ENCODE measurements around the gene CYP17A1. TPM values are rescaled to one million over a fixed set of nuclear protein-coding genes. Genes with fewer than 3 reads are reported as not detected.
"Not testable (repeated sequence)": the region's sequence is repeated elsewhere in the genome, so short reads cannot be mapped to it uniquely, and the experiment has no call there.

The CYP17A1 gene
- polyA plus RNA-seq = under 1 TPM in 1 of 3 donors, not detected in 2; 0.12 TPM

- peaks cover 0 to 25% (median 7%) of the 10 kb centered on the region in 6 donors for H3K9me3 Mint-ChIP-seq
- DNase-seq = no peak
- H3K4me1 Mint-ChIP-seq = no peaks in the 10 kb centered on the region
- H3K36me3 Mint-ChIP-seq = peaks cover 0 to 3% (median 0%) of the 10 kb centered on the region in 3 donors
- no peak within 1 kb of the TSS for H3K27ac Mint-ChIP-seq
- H3K27me3 Mint-ChIP-seq (ENCODE audit: low read depth in 3 of 3) = peaks cover 7 to 9% (median 8%) of the 10 kb centered on the region in 3 donors
- no peak within 1 kb of the TSS for H3K4me3 Mint-ChIP-seq
Observed at GRCh38 chr10:102837230-102837721, at the start of gene CYP17A1. TSS of gene CYP17A1 (minus strand) at chr10:102837413. CDS start at chr10:102837361, 52 bp downstream.

- Mint-ChIP-seq H3K4me3 (no peak overlapping the region), H3K36me3 (peaks cover 0 to 8% (median 4%) of the 10 kb centered on the region in 3 donors), H3K9me3 (no peaks in the 10 kb centered on the region), H3K27ac (no peak overlapping the region), H3K27me3 (ENCODE audit: low read depth in 3 of 3) (peaks cover 0 to 1% (median 0%) of the 10 kb centered on the region in 3 donors), H3K4me1 (no peaks in the 10 kb centered on the region)
- DNase-seq = no peak
Observed at GRCh38 chr10:102880256-102880655, 43.0 kb upstream of the CYP17A1 start.

GRCh38 chr10:102878629-102879028 lies 41.4 kb upstream of the CYP17A1 start:
- no peaks in the 10 kb centered on the region for H3K4me1 Mint-ChIP-seq
- H3K4me3 Mint-ChIP-seq = no peak overlapping the region
- H3K9me3 Mint-ChIP-seq = no peaks in the 10 kb centered on the region
- no peak for DNase-seq
- no peaks in the 10 kb centered on the region for H3K27me3 Mint-ChIP-seq (ENCODE audit: low read depth in 3 of 3)
- peaks cover 2 to 7% (median 4%) of the 10 kb centered on the region in 3 donors for H3K36me3 Mint-ChIP-seq
- no peak overlapping the region for H3K27ac Mint-ChIP-seq

- DNase-seq = no peak
- no peak overlapping the region for H3K4me3 Mint-ChIP-seq
- H3K4me1 Mint-ChIP-seq = no peaks in the 10 kb centered on the region
- no peak overlapping the region for H3K27ac Mint-ChIP-seq
- H3K27me3 Mint-ChIP-seq (ENCODE audit: low read depth in 3 of 3) = no peaks in the 10 kb centered on the region
- H3K36me3 Mint-ChIP-seq = peaks cover 2 to 7% (median 4%) of the 10 kb centered on the region in 3 donors
- no peaks in the 10 kb centered on the region for H3K9me3 Mint-ChIP-seq
Observed at GRCh38 chr10:102876747-102877153, 39.5 kb upstream of the CYP17A1 start.

GRCh38 chr10:102872163-102872562 lies 35.0 kb upstream of the CYP17A1 start:
- no peak for DNase-seq
- Mint-ChIP-seq H3K36me3 (peaks cover 8 to 24% (median 8%) of the 10 kb centered on the region in 3 donors), H3K9me3 (no peaks in the 10 kb centered on the region)

GRCh38 chr10:102870221-102870620 lies 33.0 kb upstream of the CYP17A1 start:
- Mint-ChIP-seq H3K4me1 (peaks cover 7 to 8% of the 10 kb centered on the region in 2 donors), H3K4me3 (peak overlapping the region in 1 of 5 donors; percentile 22), H3K36me3 (peaks cover 8 to 24% (median 8%) of the 10 kb centered on the region in 3 donors), H3K27ac (no peak overlapping the region), H3K9me3 (no peaks in the 10 kb centered on the region), H3K27me3 (ENCODE audit: low read depth in 3 of 3) (peaks cover 0 to 12% (median 5%) of the 10 kb centered on the region in 3 donors)
- DNase-seq = no peak

More at GRCh38 chr10:102872163-102872562, 35.0 kb upstream of the CYP17A1 start:
- Mint-ChIP-seq H3K27ac (peak overlapping the region in 1 of 6 donors; percentile 9), H3K27me3 (ENCODE audit: low read depth in 3 of 3) (peaks cover 0 to 12% (median 5%) of the 10 kb centered on the region in 3 donors), H3K4me3 (no peak overlapping the region), H3K4me1 (peaks cover 7 to 8% of the 10 kb centered on the region in 2 donors)

- H3K36me3 Mint-ChIP-seq = peaks cover 8 to 24% (median 10%) of the 10 kb centered on the region in 3 donors
Observed at GRCh38 chr10:102869258-102870198, 32.3 kb upstream of the CYP17A1 start, which contains the start of gene AS3MT. TSS of gene AS3MT (plus strand) at chr10:102869470. CDS start at chr10:102869593, 123 bp downstream.

GRCh38 chr10:102868911-102869257 lies 31.7 kb upstream of the CYP17A1 start:
- peaks cover 0 to 12% (median 5%) of the 10 kb centered on the region in 3 donors for H3K27me3 Mint-ChIP-seq (ENCODE audit: low read depth in 3 of 3)
- H3K36me3 Mint-ChIP-seq = peaks cover 9 to 24% (median 14%) of the 10 kb centered on the region in 3 donors
- H3K27ac Mint-ChIP-seq = no peak overlapping the region
- peak overlapping the region in 4 of 5 donors; percentile 20 to 45 (median 39) for H3K4me3 Mint-ChIP-seq
- no peaks in the 10 kb centered on the region for H3K9me3 Mint-ChIP-seq
- DNase-seq = no peak
- peaks cover 7 to 8% of the 10 kb centered on the region in 2 donors for H3K4me1 Mint-ChIP-seq

More at GRCh38 chr10:102869258-102870198, 32.3 kb upstream of the CYP17A1 start, which contains the start of gene AS3MT:
- Mint-ChIP-seq H3K27ac (no peak within 1 kb of the TSS), H3K4me1 (peaks cover 7 to 8% of the 10 kb centered on the region in 2 donors), H3K27me3 (ENCODE audit: low read depth in 3 of 3) (peaks cover 0 to 12% (median 5%) of the 10 kb centered on the region in 3 donors), H3K4me3 (peak within 1 kb of the TSS in 4 of 5 donors; percentile 20 to 52 (median 44)), H3K9me3 (no peaks in the 10 kb centered on the region)
- DNase-seq = no peak

GRCh38 chr10:102865620-102866019 lies 28.4 kb upstream of the CYP17A1 start:
- H3K9me3 Mint-ChIP-seq = no peaks in the 10 kb centered on the region
- peaks cover 7 to 8% of the 10 kb centered on the region in 2 donors for H3K4me1 Mint-ChIP-seq
- H3K4me3 Mint-ChIP-seq = no peak overlapping the region
- DNase-seq = no peak
- H3K27me3 Mint-ChIP-seq (ENCODE audit: low read depth in 3 of 3) = peaks cover 1 to 12% (median 3%) of the 10 kb centered on the region in 3 donors
- no peak overlapping the region for H3K27ac Mint-ChIP-seq
- peaks cover 15 to 33% (median 29%) of the 10 kb centered on the region in 3 donors for H3K36me3 Mint-ChIP-seq

- H3K9me3 Mint-ChIP-seq = no peaks in the 10 kb centered on the region
- H3K4me1 Mint-ChIP-seq = peaks cover 0 to under 1% of the 10 kb centered on the region in 2 donors
- no peak overlapping the region for H3K27ac Mint-ChIP-seq
- no peak for DNase-seq
- H3K36me3 Mint-ChIP-seq = peaks cover 15 to 37% (median 24%) of the 10 kb centered on the region in 3 donors
- no peak overlapping the region for H3K4me3 Mint-ChIP-seq
- H3K27me3 Mint-ChIP-seq (ENCODE audit: low read depth in 3 of 3) = peaks cover 0 to 1% (median 0%) of the 10 kb centered on the region in 3 donors
Observed at GRCh38 chr10:102863660-102864059, 26.4 kb upstream of the CYP17A1 start.

GRCh38 chr10:102859911-102860310 lies 22.7 kb upstream of the CYP17A1 start:
- Mint-ChIP-seq H3K4me3 (no peak overlapping the region), H3K27ac (no peak overlapping the region), H3K9me3 (no peaks in the 10 kb centered on the region), H3K27me3 (ENCODE audit: low read depth in 3 of 3) (peaks cover 0 to 1% (median 0%) of the 10 kb centered on the region in 3 donors), H3K36me3 (peaks cover 9 to 31% (median 14%) of the 10 kb centered on the region in 3 donors), H3K4me1 (peaks cover 3 to 8% of the 10 kb centered on the region in 2 donors)
- no peak for DNase-seq

- peak overlapping the region in 2 of 6 donors; percentile 12 to 29 for H3K27ac Mint-ChIP-seq
- no peak overlapping the region for H3K4me3 Mint-ChIP-seq
- peaks cover 0 to 2% (median 0%) of the 10 kb centered on the region in 3 donors for H3K27me3 Mint-ChIP-seq (ENCODE audit: low read depth in 3 of 3)
Observed at GRCh38 chr10:102856758-102857424, 19.7 kb upstream of the CYP17A1 start.

GRCh38 chr10:102855731-102856436 lies 18.7 kb upstream of the CYP17A1 start:
- H3K4me3 Mint-ChIP-seq = peak overlapping the region in 1 of 5 donors; percentile 55
- H3K4me1 Mint-ChIP-seq = peaks cover 10 to 19% of the 10 kb centered on the region in 2 donors
- DNase-seq; H3K36me3 Mint-ChIP-seq; H3K27ac Mint-ChIP-seq; H3K9me3 Mint-ChIP-seq; H3K27me3 Mint-ChIP-seq (ENCODE audit: low read depth in 3 of 3): not testable (repeated sequence)

More at GRCh38 chr10:102856758-102857424, 19.7 kb upstream of the CYP17A1 start:
- DNase-seq = no peak
- Mint-ChIP-seq H3K9me3 (no peaks in the 10 kb centered on the region), H3K36me3 (peaks cover 0 to 11% (median 3%) of the 10 kb centered on the region in 3 donors), H3K4me1 (peaks cover 10 to 19% of the 10 kb centered on the region in 2 donors)

All from immature natural killer cell (primary cell).